RWPE1 (cell line): ENCODE data around the gene DENND1C.
A peak's percentile ranks its signal among the peaks of the same experiment; 100 is the strongest.

Experiments used
- CTCF ChIA-PET: fragments of 350-600 bp; sonication (Branson Sonifier 250); formaldehyde crosslinking; extraction: SDS; loops from one replicate; lab custom pipeline; 2021; lab: Yijun Ruan, JAX
- POLR2A ChIA-PET: fragments of 400-600 bp; formaldehyde crosslinking; extraction: SDS; loops from one replicate; lab custom pipeline; 2020; ENCODE audit warnings: antibody characterized with exemption; ENCODE audit not compliant: low non-redundant PET; lab: Yijun Ruan, JAX
- DNase-seq: peaks from one replicate; pipeline ENCODE4 v3.0.0; 2012; ENCODE audit warnings: low spot score
- H3K27ac ChIP-seq: fragments of 450-650 bp; 2 replicates; pipeline ENCODE4 v1.5.1; 2017
- TF ChIP-seq, protein P1 (sequence below): fragments of 450-650 bp; conservative IDR thresholded peaks from 2 replicates; pipeline ENCODE4 v1.5.1; 2017; ENCODE audit warnings: low read depth, mild to moderate bottlenecking

Gene DENND1C, protein sequence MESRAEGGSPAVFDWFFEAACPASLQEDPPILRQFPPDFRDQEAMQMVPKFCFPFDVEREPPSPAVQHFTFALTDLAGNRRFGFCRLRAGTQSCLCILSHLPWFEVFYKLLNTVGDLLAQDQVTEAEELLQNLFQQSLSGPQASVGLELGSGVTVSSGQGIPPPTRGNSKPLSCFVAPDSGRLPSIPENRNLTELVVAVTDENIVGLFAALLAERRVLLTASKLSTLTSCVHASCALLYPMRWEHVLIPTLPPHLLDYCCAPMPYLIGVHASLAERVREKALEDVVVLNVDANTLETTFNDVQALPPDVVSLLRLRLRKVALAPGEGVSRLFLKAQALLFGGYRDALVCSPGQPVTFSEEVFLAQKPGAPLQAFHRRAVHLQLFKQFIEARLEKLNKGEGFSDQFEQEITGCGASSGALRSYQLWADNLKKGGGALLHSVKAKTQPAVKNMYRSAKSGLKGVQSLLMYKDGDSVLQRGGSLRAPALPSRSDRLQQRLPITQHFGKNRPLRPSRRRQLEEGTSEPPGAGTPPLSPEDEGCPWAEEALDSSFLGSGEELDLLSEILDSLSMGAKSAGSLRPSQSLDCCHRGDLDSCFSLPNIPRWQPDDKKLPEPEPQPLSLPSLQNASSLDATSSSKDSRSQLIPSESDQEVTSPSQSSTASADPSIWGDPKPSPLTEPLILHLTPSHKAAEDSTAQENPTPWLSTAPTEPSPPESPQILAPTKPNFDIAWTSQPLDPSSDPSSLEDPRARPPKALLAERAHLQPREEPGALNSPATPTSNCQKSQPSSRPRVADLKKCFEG

DNA sequence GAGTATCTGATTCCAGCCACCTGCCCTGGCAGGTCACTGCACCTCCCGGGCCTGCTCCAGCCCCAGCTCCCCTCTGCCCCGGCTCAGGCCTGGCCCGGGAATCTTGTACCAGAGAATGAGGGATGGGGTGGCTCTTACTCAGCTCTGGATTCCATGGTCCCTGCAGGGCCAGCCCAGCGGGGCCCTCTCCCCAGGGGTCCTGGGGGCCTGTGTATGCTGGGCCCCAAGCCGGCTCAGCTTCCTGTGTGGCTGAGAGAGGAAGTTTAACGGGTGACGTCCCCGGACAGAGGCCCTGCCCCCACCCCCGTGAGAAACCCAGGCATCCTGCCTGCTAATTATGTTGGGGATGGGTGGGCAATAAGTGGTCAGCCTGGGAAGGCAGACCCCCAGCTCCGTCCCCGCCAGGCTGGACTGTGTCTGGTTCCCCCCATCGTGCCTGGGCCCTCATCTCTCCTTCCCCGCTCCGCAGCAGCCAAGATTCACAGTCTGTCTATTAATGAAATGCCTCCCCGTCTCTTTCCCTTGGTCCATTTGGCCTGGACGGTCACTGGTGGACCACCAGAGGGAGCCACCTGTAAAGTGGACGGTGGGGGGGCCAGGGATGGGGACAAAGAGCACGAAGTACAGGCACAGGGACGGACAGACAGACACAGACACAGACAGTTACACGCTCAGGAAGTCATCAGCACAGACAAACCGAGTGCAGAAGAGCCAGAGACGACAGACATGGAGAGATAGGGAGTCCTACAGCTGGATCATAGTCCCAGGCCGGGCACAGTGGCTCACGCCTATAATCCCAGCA is at the start of gene DENND1C:
TSS of gene DENND1C (minus strand) at position 247 of the 802 bp plus-strand sequence. CDS start at position 155, 92 bp downstream.
- no peak for DNase-seq
- CTCF ChIA-PET, result interaction anchor here (0.6 kb wide), 1 partner anchor 350 kb away, joined by 3 read pairs; no protein-coding TSS in a partner anchor
- TF ChIP-seq, protein P1, sequence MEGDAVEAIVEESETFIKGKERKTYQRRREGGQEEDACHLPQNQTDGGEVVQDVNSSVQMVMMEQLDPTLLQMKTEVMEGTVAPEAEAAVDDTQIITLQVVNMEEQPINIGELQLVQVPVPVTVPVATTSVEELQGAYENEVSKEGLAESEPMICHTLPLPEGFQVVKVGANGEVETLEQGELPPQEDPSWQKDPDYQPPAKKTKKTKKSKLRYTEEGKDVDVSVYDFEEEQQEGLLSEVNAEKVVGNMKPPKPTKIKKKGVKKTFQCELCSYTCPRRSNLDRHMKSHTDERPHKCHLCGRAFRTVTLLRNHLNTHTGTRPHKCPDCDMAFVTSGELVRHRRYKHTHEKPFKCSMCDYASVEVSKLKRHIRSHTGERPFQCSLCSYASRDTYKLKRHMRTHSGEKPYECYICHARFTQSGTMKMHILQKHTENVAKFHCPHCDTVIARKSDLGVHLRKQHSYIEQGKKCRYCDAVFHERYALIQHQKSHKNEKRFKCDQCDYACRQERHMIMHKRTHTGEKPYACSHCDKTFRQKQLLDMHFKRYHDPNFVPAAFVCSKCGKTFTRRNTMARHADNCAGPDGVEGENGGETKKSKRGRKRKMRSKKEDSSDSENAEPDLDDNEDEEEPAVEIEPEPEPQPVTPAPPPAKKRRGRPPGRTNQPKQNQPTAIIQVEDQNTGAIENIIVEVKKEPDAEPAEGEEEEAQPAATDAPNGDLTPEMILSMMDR, result peak; percentile 22
- no peak within 1 kb of the TSS for H3K27ac ChIP-seq
- POLR2A ChIA-PET, result no interaction called here

DNA sequence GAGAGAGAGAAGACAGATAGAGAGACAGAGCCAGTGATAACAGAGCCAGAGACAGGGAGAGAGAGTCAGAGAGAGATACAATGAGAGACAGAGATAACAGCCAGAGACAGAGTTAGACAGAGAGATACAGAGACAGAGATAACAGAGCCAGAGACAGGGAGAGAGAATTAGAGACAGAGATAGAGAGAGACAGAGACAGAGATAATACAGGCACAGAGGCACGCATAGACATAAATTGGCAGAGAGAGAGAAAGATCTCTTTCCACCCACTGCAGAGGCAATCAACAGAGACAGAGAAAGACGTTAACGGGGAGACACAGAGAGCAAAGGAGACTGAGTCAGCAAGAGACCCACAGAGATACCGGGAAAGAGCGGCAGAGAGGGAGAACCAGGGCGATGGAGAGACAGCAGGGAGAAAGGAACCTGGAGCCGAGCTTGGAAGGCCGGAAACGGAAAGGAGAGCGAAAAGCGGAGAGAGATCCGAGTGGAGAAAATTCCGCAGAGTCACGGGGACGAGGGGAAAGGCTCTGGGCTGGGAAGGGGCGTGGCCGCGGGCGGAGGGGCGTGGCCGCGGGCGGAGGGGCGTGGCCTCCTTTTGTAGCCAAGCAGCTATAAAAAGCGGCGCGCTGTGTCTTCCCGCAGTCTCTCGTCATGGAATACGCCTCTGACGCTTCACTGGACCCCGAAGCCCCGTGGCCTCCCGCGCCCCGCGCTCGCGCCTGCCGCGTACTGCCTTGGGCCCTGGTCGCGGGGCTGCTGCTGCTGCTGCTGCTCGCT is 49.0 kb upstream of the DENND1C start, which contains the start of gene TNFSF9:
TSS of gene TNFSF9 (plus strand) at position 641 of the 777 bp plus-strand sequence. CDS start at position 652, 11 bp downstream.
- DNase-seq, result peak; percentile 94
- ChIA-PET POLR2A (interaction anchor here (0.6 to 0.8 kb wide), 8 partner anchors 11 to 1301 kb away, joined by 3 to 8 read pairs (median 3); no protein-coding TSS in a partner anchor), CTCF (interaction anchor here (0.6 kb wide), 2 partner anchors 145 to 1628 kb away, joined by 3 read pairs; no protein-coding TSS in a partner anchor)
- TF ChIP-seq, protein P1, result no peak
- H3K27ac ChIP-seq, result peak within 1 kb of the TSS; percentile 71

DNA sequence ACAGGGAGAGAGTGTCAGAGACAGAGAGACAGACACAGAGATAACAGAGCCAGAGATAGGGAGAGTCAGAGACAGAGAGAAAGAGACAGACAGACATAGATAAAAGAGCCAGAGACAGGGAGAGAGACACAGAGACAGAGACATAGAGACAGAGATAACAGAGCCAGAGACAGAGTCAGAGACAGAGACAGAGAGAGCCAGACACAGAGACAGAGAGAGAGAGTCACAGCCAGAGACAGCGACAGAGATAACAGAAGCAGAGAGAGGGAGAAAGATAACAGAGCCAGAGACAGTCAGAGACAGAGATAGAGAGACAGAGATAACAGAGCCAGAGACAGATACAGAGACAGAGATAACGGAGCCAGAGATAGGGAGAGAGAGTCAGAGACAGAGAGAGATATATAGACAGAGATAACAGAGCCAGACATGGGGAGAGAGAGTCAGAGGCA is 48.4 kb upstream of the DENND1C start:
- TF ChIP-seq, protein P1, result no peak
- ChIA-PET POLR2A (interaction anchor here (0.6 to 0.8 kb wide), 4 partner anchors 11 to 1301 kb away, joined by 3 read pairs; no protein-coding TSS in a partner anchor), CTCF (interaction anchor here (0.6 kb wide), 1 partner anchor 145 kb away, joined by 3 read pairs; no protein-coding TSS in a partner anchor)
- no peak overlapping the region for H3K27ac ChIP-seq
- DNase-seq, result no peak

DNA sequence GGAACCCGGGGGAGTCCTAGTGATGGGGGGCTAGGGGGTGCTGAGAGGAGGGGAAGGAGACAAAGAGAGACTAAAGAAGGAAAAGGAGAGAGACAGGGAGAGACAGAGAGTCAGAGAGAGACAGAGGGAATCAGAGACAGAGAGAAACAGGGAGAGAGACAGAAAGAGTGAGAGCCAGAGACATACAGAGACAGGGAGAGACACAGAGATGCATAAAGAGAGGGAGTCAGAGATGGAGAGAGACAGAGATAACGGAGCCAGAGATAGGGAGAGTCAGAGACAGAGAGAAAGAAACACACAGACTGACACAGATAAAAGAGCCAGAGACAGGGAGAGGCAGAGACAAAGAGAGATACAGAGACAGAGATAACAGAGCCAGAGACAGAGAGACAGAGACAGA is 47.8 kb upstream of the DENND1C start:
- TF ChIP-seq, protein P1, result no peak
- H3K27ac ChIP-seq, result no peak overlapping the region
- CTCF ChIA-PET, result no interaction called here
- DNase-seq, result no peak
- POLR2A ChIA-PET, result no interaction called here

DNA sequence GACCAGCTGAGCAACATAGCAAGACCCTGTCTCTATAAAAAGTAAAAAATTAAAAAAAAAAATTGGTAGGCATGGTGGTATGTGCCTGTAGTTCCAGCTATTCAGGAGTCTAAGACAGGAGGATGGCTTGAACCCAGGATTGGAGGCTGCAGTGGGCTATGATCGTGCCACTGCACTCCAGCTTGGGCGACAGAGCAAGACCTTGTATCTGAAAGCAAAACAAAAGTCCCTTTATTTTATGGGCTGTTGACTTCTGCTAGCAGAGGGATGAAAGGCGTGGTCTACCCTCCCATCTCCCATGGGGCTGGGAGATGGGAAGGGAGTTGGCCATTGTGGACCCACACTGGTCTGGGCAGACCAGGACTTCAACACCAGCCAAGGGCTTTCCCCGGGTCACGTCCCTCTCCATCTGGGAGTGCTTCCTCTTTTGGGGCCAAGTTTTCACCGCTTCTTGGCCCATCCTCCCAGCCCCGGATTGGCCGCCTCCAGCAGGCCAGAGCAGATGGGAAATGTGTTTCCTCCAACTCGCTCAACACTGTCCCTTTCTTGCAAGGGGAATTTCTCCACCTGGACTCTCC is 47.0 kb upstream of the DENND1C start:
- ChIA-PET CTCF (no interaction called here), POLR2A (no interaction called here)
- no peak overlapping the region; the same call in 1 of the 2 replicates for H3K27ac ChIP-seq
- DNase-seq, result no peak
- TF ChIP-seq, protein P1, result no peak
